Measurements from ENCODE around the gene KANTR.

Gene KANTR

GRCh38 chrX:53133400-53133799 lies 39.5 kb downstream of the KANTR start:
- H3K27me3 ChIP-seq (ENCODE audit: insufficient read depth, insufficient read length) = no peaks in the 10 kb centered on the region
- H3K36me3 ChIP-seq (ENCODE audit: insufficient read depth, insufficient read length, low read length) = peaks cover 2% of the 10 kb centered on the region
- no peak for DNase-seq (ENCODE audit: low read depth, low spot score)
- H3K9me3 ChIP-seq (ENCODE audit: insufficient read depth, low read length) = no peaks in the 10 kb centered on the region
- no peak for TF ChIP-seq YY1 (IDR thresholded peaks at IDR 0.05; ENCODE audit: insufficient read depth, insufficient read length)
- TF ChIP-seq ZNF274 (IDR thresholded peaks at IDR 0.05; ENCODE audit: low read depth, low read length) = no peak
- no peak for TF ChIP-seq SUZ12 (IDR thresholded peaks at IDR 0.05; ENCODE audit: extremely low read depth, insufficient read depth, insufficient read length)
- no peak overlapping the region for H3K9ac ChIP-seq (ENCODE audit: insufficient read length, low read depth)
- H3K4me3 ChIP-seq (ENCODE audit: insufficient read length, low read depth) = no peak overlapping the region
- no peaks in the 10 kb centered on the region for H3K4me1 ChIP-seq (ENCODE audit: insufficient read depth, insufficient read length)

- H3K9me3 ChIP-seq (ENCODE audit: insufficient read depth, low read length) = no peaks in the 10 kb centered on the region
- no peak overlapping the region for H3K4me3 ChIP-seq (ENCODE audit: insufficient read length, low read depth)
- no peak for DNase-seq (ENCODE audit: low read depth, low spot score)
- TF ChIP-seq YY1 (IDR thresholded peaks at IDR 0.05; ENCODE audit: insufficient read depth, insufficient read length) (no peak), SUZ12 (IDR thresholded peaks at IDR 0.05; ENCODE audit: extremely low read depth, insufficient read depth, insufficient read length) (no peak), ZNF274 (IDR thresholded peaks at IDR 0.05; ENCODE audit: low read depth, low read length) (no peak)
- H3K36me3 ChIP-seq (ENCODE audit: insufficient read depth, insufficient read length, low read length) = peaks cover 2% of the 10 kb centered on the region
- no peaks in the 10 kb centered on the region for H3K27me3 ChIP-seq (ENCODE audit: insufficient read depth, insufficient read length)
- no peaks in the 10 kb centered on the region for H3K4me1 ChIP-seq (ENCODE audit: insufficient read depth, insufficient read length)
- H3K9ac ChIP-seq (ENCODE audit: insufficient read length, low read depth) = no peak overlapping the region
Measured at GRCh38 chrX:53135581-53135980, 41.6 kb downstream of the KANTR start.

GRCh38 chrX:53153581-53153980 lies 59.6 kb downstream of the KANTR start:
- Histone ChIP-seq H3K9me3 (ENCODE audit: insufficient read depth, low read length) (peaks cover 24% of the 10 kb centered on the region), H3K27me3 (ENCODE audit: insufficient read depth, insufficient read length) (no peaks in the 10 kb centered on the region), H3K9ac (ENCODE audit: insufficient read length, low read depth) (no peak overlapping the region), H3K4me1 (ENCODE audit: insufficient read depth, insufficient read length) (no peaks in the 10 kb centered on the region), H3K36me3 (ENCODE audit: insufficient read depth, insufficient read length, low read length) (no peaks in the 10 kb centered on the region), H3K4me3 (ENCODE audit: insufficient read length, low read depth) (no peak overlapping the region)
- TF ChIP-seq YY1 (IDR thresholded peaks at IDR 0.05; ENCODE audit: insufficient read depth, insufficient read length) = no peak
- TF ChIP-seq SUZ12 (IDR thresholded peaks at IDR 0.05; ENCODE audit: extremely low read depth, insufficient read depth, insufficient read length) = no peak
- TF ChIP-seq ZNF274 (IDR thresholded peaks at IDR 0.05; ENCODE audit: low read depth, low read length) = no peak
- no peak for DNase-seq (ENCODE audit: low read depth, low spot score)

DNA sequence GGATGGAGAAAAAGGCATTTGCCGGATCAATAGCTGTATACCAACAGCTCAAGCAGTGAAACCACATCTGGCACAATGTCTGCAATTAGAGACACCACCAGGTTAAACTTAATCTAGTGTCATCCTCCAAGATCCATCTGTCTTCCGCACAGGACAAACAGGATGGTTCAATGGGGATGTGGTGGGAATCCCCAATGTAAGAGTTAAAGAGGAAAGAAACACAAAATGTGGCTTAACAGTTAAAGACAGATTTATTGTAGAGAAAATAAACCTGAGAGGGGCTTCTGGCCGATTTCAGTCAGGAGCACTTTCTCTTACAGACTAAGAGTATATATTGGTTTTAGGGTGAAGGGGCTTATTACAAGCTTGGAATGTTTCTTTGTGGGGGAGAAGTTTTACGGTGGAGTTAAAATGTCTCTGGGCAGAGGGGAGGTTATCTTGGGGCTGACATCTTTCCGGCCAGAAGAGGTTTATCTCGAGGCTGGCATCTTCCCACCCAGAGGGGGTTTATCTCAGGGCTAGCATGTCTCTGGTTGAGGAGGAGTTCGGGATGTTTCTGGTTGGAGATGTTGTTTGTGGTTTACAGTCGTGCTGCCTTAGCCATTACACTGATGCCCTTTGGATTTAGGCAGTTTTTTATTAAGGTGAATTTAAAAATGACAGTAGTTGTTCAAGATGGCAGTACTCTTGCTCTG lies 61.7 kb downstream of the KANTR start:
- no peaks in the 10 kb centered on the region for H3K4me1 ChIP-seq (ENCODE audit: insufficient read depth, insufficient read length)
- no peaks in the 10 kb centered on the region for H3K36me3 ChIP-seq (ENCODE audit: insufficient read depth, insufficient read length, low read length)
- H3K4me3 ChIP-seq (ENCODE audit: insufficient read length, low read depth) = no peak overlapping the region
- TF ChIP-seq ZNF274 (IDR thresholded peaks at IDR 0.05; ENCODE audit: low read depth, low read length) (no peak), YY1 (IDR thresholded peaks at IDR 0.05; ENCODE audit: insufficient read depth, insufficient read length) (no peak), SUZ12 (IDR thresholded peaks at IDR 0.05; ENCODE audit: extremely low read depth, insufficient read depth, insufficient read length) (no peak)
- DNase-seq (ENCODE audit: low read depth, low spot score) = no peak
- H3K27me3 ChIP-seq (ENCODE audit: insufficient read depth, insufficient read length) = no peaks in the 10 kb centered on the region
- H3K9me3 ChIP-seq (ENCODE audit: insufficient read depth, low read length) = peaks cover 24% of the 10 kb centered on the region
- H3K9ac ChIP-seq (ENCODE audit: insufficient read length, low read depth) = no peak overlapping the region

DNA sequence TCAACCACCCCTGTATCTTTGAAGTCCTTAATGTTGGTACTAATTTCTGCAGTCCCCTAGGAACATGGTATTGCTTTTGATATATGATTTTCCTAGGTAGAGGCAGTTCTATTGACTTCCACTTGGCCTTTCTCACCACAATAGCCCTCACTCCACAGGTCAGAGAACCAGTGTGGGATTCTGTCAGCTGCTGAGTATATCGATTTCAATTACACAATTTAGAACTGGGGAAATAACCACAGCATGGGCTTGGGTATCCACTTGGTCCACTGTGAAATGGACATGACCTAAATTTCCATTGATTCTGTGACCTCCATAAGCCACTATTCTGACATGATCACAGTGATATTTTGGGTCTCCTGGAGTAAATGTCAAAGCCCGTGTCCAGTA lies 62.3 kb downstream of the KANTR start:
- TF ChIP-seq ZNF274 (IDR thresholded peaks at IDR 0.05; ENCODE audit: low read depth, low read length) (no peak), YY1 (IDR thresholded peaks at IDR 0.05; ENCODE audit: insufficient read depth, insufficient read length) (no peak), SUZ12 (IDR thresholded peaks at IDR 0.05; ENCODE audit: extremely low read depth, insufficient read depth, insufficient read length) (no peak)
- Histone ChIP-seq H3K27me3 (ENCODE audit: insufficient read depth, insufficient read length) (no peaks in the 10 kb centered on the region), H3K9ac (ENCODE audit: insufficient read length, low read depth) (no peak overlapping the region), H3K4me1 (ENCODE audit: insufficient read depth, insufficient read length) (no peaks in the 10 kb centered on the region), H3K36me3 (ENCODE audit: insufficient read depth, insufficient read length, low read length) (no peaks in the 10 kb centered on the region), H3K9me3 (ENCODE audit: insufficient read depth, low read length) (peaks cover 24% of the 10 kb centered on the region), H3K4me3 (ENCODE audit: insufficient read length, low read depth) (no peak overlapping the region)
- DNase-seq (ENCODE audit: low read depth, low spot score) = no peak

GRCh38 chrX:53159184-53159583 lies 65.2 kb downstream of the KANTR start:
- TF ChIP-seq YY1 (IDR thresholded peaks at IDR 0.05; ENCODE audit: insufficient read depth, insufficient read length) (no peak), ZNF274 (IDR thresholded peaks at IDR 0.05; ENCODE audit: low read depth, low read length) (no peak), SUZ12 (IDR thresholded peaks at IDR 0.05; ENCODE audit: extremely low read depth, insufficient read depth, insufficient read length) (no peak)
- no peak overlapping the region for H3K4me3 ChIP-seq (ENCODE audit: insufficient read length, low read depth)
- H3K9ac ChIP-seq (ENCODE audit: insufficient read length, low read depth) = no peak overlapping the region
- H3K4me1 ChIP-seq (ENCODE audit: insufficient read depth, insufficient read length) = peaks cover 3% of the 10 kb centered on the region
- DNase-seq (ENCODE audit: low read depth, low spot score) = no peak
- peaks cover 21% of the 10 kb centered on the region for H3K9me3 ChIP-seq (ENCODE audit: insufficient read depth, low read length)
- H3K27me3 ChIP-seq (ENCODE audit: insufficient read depth, insufficient read length) = no peaks in the 10 kb centered on the region
- H3K36me3 ChIP-seq (ENCODE audit: insufficient read depth, insufficient read length, low read length) = no peaks in the 10 kb centered on the region

DNA sequence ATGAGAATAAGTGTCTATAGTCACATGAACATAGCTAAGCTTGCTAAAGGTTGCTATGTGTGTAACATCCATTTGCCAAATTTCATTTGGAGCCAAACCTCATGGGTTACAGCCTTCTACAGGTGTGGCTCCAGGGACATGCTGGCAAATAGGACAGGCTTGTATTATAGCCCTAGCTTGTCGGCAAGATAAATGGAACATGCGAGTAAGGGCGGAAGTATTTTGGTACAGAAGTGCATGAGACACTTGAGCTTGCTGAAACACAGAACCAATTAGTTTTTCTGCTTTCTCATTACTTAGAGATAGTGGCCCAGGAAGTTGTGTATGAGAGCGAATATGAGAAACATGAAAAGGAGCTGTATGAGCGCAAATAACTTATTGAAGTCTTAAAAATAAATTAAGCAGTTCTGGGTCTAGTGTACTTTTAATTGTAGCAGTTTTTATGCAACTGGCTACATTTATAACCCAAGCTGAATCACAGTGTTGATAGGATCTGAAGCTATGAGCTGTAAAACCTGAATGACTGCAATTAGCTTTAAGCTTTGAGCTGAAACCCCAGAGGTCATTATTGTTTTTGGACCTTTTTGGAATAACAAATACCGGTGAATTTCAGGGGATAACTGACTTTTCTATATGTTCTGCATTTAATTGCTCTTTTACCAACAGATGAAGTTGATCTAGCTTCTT lies 66.5 kb downstream of the KANTR start:
- no peak for DNase-seq (ENCODE audit: low read depth, low spot score)
- Histone ChIP-seq H3K9me3 (ENCODE audit: insufficient read depth, low read length) (peaks cover 9% of the 10 kb centered on the region), H3K4me3 (ENCODE audit: insufficient read length, low read depth) (no peak overlapping the region), H3K36me3 (ENCODE audit: insufficient read depth, insufficient read length, low read length) (no peaks in the 10 kb centered on the region), H3K27me3 (ENCODE audit: insufficient read depth, insufficient read length) (no peaks in the 10 kb centered on the region), H3K9ac (ENCODE audit: insufficient read length, low read depth) (no peak overlapping the region), H3K4me1 (ENCODE audit: insufficient read depth, insufficient read length) (peaks cover 3% of the 10 kb centered on the region)
- TF ChIP-seq YY1 (IDR thresholded peaks at IDR 0.05; ENCODE audit: insufficient read depth, insufficient read length) (no peak), SUZ12 (IDR thresholded peaks at IDR 0.05; ENCODE audit: extremely low read depth, insufficient read depth, insufficient read length) (no peak), ZNF274 (IDR thresholded peaks at IDR 0.05; ENCODE audit: low read depth, low read length) (no peak)

All from NT2/D1 (cell line).